SK-N-SH (cell line): ENCODE results near the gene BMP7. TPM values are rescaled to one million over a fixed set of nuclear protein-coding genes. Genes with fewer than 3 reads are reported as not detected.

Source experiments
- CTCF ChIA-PET: fragments of 300-600, 350-600 bp; formaldehyde crosslinking; extraction: SDS; loops from one replicate; lab custom pipeline; 2021; lab: Yijun Ruan, JAX
- POLR2A ChIA-PET: fragments of 350-600 bp; sonication (Branson Sonifier 250); formaldehyde crosslinking; extraction: SDS; loops from one replicate; lab custom pipeline; 2020; ENCODE audit warnings: antibody characterized with exemption, inconsistent platforms; lab: Yijun Ruan, JAX
- DNase-seq: peaks from one replicate; pipeline ENCODE4 v3.0.0; 2012
- H2AFZ ChIP-seq: fragments of 200-600 bp; sonication (generic); 2 replicates; pipeline ENCODE4 v1.8.1; 2016; ENCODE audit warnings: antibody characterized with exemption, mild to moderate bottlenecking, low read depth
- H3F3A ChIP-seq: fragments of 200-600 bp; sonication (generic); replicated peaks from 2 replicates; pipeline ENCODE3; 2016; ENCODE audit warnings: antibody characterized with exemption, mild to moderate bottlenecking; ENCODE audit not compliant: insufficient read depth
- H3K27ac ChIP-seq, 2 experiments: fragments of 200-500 bp in 1 of 2; fragments of 200-600 bp in 1 of 2; sonication (Bioruptor generic) in 1 of 2; sonication (generic), shearing (Covaris generic) in 1 of 2; 2 replicates each; pipeline versions ENCODE4 v1.5.1 to v1.6.1; 2014 to 2016; ENCODE audit warnings: low read depth in 2 of 2, inconsistent platforms in 1 of 2, low read length in 1 of 2, mild to moderate bottlenecking in 1 of 2, mixed read lengths in 1 of 2
- H3K27me3 ChIP-seq: fragments of 200-600 bp; sonication (generic), shearing (Covaris generic); 2 replicates; pipeline ENCODE4 v1.6.1; 2016; ENCODE audit warnings: mixed run types; ENCODE audit not compliant: insufficient read depth
- H3K36me3 ChIP-seq, 2 experiments: fragments of 200-500 bp in 1 of 2; fragments of 200-600 bp in 1 of 2; sonication (Bioruptor generic) in 1 of 2; sonication (generic) in 1 of 2; replicated peaks in 1 of 2; 2 replicates each; pipeline versions ENCODE3 to v1.5.1; 2014 to 2016; ENCODE audit warnings: low read length in 1 of 2, mild to moderate bottlenecking in 1 of 2; ENCODE audit not compliant: insufficient read depth in 2 of 2, control insufficient read depth in 1 of 2
- H3K4me1 ChIP-seq, 2 experiments: fragments of 200-500 bp in 1 of 2; fragments of 200-600 bp in 1 of 2; sonication (Bioruptor generic) in 1 of 2; sonication (generic), shearing (Covaris generic) in 1 of 2; 2 replicates each; pipeline versions ENCODE4 v1.5.1 to v1.6.1; 2014 to 2016; ENCODE audit warnings: low read depth in 1 of 2, low read length in 1 of 2, mixed run types in 1 of 2; ENCODE audit not compliant: insufficient read depth in 2 of 2, control insufficient read depth in 1 of 2
- H3K4me2 ChIP-seq: fragments of 200-600 bp; sonication (generic), shearing (Covaris generic); 2 replicates; pipeline ENCODE4 v1.6.1; 2017; ENCODE audit warnings: mixed run types
- H3K4me3 ChIP-seq, 2 experiments: fragments of 200-500 bp in 1 of 2; fragments of 200-600 bp in 1 of 2; sonication (Bioruptor generic) in 1 of 2; sonication (generic), shearing (Covaris generic) in 1 of 2; 2 replicates each; pipeline versions ENCODE4 v1.5.1 to v1.8.1; 2014 to 2016; ENCODE audit warnings: low read depth in 2 of 2, inconsistent platforms in 1 of 2, low read length in 1 of 2, mild to moderate bottlenecking in 1 of 2, mixed read lengths in 1 of 2, moderate library complexity in 1 of 2
- H3K79me2 ChIP-seq: fragments of 200-600 bp; sonication (generic); 2 replicates; pipeline ENCODE4 v1.8.1; 2017; ENCODE audit warnings: mild to moderate bottlenecking; ENCODE audit not compliant: insufficient read depth
- H3K9ac ChIP-seq: fragments of 200-600 bp; sonication (generic); 2 replicates; pipeline ENCODE4 v1.6.1; 2017; ENCODE audit warnings: mixed run types
- H3K9me2 ChIP-seq: fragments of 200-600 bp; sonication (generic); 2 replicates; pipeline ENCODE4 v1.6.1; 2017; ENCODE audit warnings: mixed run types
- H3K9me3 ChIP-seq: fragments of 200-600 bp; sonication (generic); 2 replicates; pipeline ENCODE4 v1.6.1; 2017; ENCODE audit warnings: mixed run types, mild to moderate bottlenecking, moderate library complexity
- H4K20me1 ChIP-seq: fragments of 200-600 bp; sonication (generic); 2 replicates; pipeline ENCODE4 v1.6.1; 2017; ENCODE audit warnings: mild to moderate bottlenecking, mixed run types; ENCODE audit not compliant: insufficient read depth
- ELF1 ChIP-seq: IDR thresholded peaks from 2 replicates; pipeline ENCODE4 v1.4.0; 2012
- FOSL2 ChIP-seq: IDR thresholded peaks from 2 replicates; pipeline ENCODE4 v1.4.0; 2012; ENCODE audit warnings: low read depth, mild to moderate bottlenecking, moderate library complexity, borderline replicate concordance
- FOXJ3 ChIP-seq: sonication (generic); formaldehyde crosslinking; IDR thresholded peaks from 2 replicates; pipeline ENCODE4 v1.5.1; 2020; ENCODE audit warnings: mild to moderate bottlenecking, missing genetic modification reagents
- GABPA ChIP-seq: IDR thresholded peaks from 2 replicates; pipeline ENCODE4 v1.4.0; 2012; ENCODE audit warnings: low read depth, mild to moderate bottlenecking
- GATA2 ChIP-seq: sonication (generic); formaldehyde crosslinking; IDR thresholded peaks from 2 replicates; pipeline ENCODE4 v1.5.0; 2020; ENCODE audit warnings: mild to moderate bottlenecking, missing genetic modification reagents
- MEF2A ChIP-seq: IDR thresholded peaks from 2 replicates; pipeline ENCODE4 v1.4.0; 2012; ENCODE audit warnings: low read depth, borderline replicate concordance
- RXRA ChIP-seq: IDR thresholded peaks from 2 replicates; pipeline ENCODE4 v1.4.0; 2012; ENCODE audit warnings: low read depth, mild to moderate bottlenecking, borderline replicate concordance
- SIN3A ChIP-seq: IDR thresholded peaks from 2 replicates; pipeline ENCODE4 v1.6.1; 2012; ENCODE audit warnings: low read depth, mild to moderate bottlenecking, low read length, moderate library complexity, borderline replicate concordance
- TCF12 ChIP-seq: IDR thresholded peaks from 2 replicates; pipeline ENCODE4 v1.4.0; 2012
- TEAD4 ChIP-seq: IDR thresholded peaks from 2 replicates; pipeline ENCODE4 v1.4.0; 2012; ENCODE audit warnings: mild to moderate bottlenecking, borderline replicate concordance; ENCODE audit not compliant: insufficient read depth
- WGBS: methylation state at CpG from one replicate; pipeline ENCODE4 v1.1.6; 2017; ENCODE audit warnings: low lambda C conversion rate; 5-methylcytosine and 5-hydroxymethylcytosine counted together
- polyA plus RNA-seq, 3 experiments: library from polyadenylated mRNA; depleted of rRNA; stranded (reverse); fragments of >200 nt; gene quantifications; 2 replicates each; pipeline ENCODE4 v1.2.3, GENCODE V29; 2012
- TF ChIP-seq, protein P1 (sequence below): fragments of 150-350 bp; IDR thresholded peaks from 2 replicates; pipeline ENCODE4 v1.6.1; 2017; ENCODE audit warnings: antibody characterized with exemption, low read length, low read depth, borderline replicate concordance
- TF ChIP-seq, protein P2 (sequence below): IDR thresholded peaks from 2 replicates; pipeline ENCODE4 v1.4.0; 2012; ENCODE audit warnings: low read depth, borderline replicate concordance
- TF ChIP-seq, protein P3 (sequence below): fragments of 200-600 bp; sonication (generic); IDR thresholded peaks from 2 replicates; pipeline ENCODE4 v1.6.1; 2017; ENCODE audit warnings: antibody characterized with exemption, mild to moderate bottlenecking, moderate library complexity
- TF ChIP-seq, protein P4 (sequence below): IDR thresholded peaks from 2 replicates; pipeline ENCODE4 v1.4.0; 2012; ENCODE audit warnings: low read depth, borderline replicate concordance

BMP7 gene
- polyA plus RNA-seq, 1 of the 3 experiments (the other 2 are of a cell fraction): not detected

DNA sequence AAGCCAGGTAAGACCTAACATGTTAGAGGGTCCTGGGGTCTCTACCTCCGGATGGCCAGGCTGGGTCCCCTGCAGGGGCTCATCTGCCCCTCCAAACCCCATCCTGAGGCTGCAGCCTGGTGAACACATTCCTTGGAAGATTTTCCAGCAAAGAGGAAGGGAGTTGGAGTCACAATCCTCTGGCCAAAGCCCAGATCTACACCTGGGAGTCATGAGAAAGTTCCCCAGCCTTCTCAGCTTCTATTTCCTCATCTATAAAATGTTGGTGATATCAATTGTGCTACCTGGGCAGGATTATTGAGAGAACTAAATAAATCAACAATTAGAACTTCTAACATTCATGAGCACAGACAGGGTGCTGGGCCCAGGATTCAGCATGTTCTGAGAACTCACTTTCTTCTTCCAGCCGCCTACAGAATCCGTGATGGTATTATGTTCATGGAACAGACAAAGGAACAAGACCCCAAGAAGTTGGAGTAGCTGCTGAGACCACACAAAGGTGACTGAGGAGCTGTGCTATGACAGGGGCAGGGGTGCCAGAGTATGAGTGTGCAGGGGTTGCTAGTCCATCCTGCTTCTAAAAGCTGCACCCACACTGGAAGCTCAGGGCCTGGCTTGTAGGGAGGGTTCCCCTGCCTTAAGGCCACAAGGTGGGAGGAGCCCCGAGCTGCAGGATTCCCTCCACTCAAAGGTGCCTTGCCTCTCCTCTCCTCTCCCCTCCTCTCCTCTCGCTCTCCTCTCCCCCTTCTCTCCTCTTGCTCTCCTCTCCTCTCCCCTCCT lies 68.9 kb downstream of the BMP7 start:
- Histone ChIP-seq H3K27me3 (no peaks in the 10 kb centered on the region), H3K36me3 (no peaks in the 10 kb centered on the region), H3K9ac (no peak overlapping the region), H3K4me3 (no peak overlapping the region), H3K9me2 (no peaks in the 10 kb centered on the region), H3K4me2 (no peak overlapping the region), H2AFZ (no peak overlapping the region), H3K9me3 (no peaks in the 10 kb centered on the region), H4K20me1 (no peaks in the 10 kb centered on the region), H3K4me1 (peaks cover 0 to 14% of the 10 kb centered on the region in 2 experiments; a peak in 1 of 4 replicates), H3K79me2 (no peaks in the 10 kb centered on the region), H3F3A (no peaks in the 10 kb centered on the region), H3K27ac (no peak overlapping the region)
- TF ChIP-seq, protein P1, sequence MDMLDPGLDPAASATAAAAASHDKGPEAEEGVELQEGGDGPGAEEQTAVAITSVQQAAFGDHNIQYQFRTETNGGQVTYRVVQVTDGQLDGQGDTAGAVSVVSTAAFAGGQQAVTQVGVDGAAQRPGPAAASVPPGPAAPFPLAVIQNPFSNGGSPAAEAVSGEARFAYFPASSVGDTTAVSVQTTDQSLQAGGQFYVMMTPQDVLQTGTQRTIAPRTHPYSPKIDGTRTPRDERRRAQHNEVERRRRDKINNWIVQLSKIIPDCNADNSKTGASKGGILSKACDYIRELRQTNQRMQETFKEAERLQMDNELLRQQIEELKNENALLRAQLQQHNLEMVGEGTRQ: no peak
- TF ChIP-seq, protein P2, sequence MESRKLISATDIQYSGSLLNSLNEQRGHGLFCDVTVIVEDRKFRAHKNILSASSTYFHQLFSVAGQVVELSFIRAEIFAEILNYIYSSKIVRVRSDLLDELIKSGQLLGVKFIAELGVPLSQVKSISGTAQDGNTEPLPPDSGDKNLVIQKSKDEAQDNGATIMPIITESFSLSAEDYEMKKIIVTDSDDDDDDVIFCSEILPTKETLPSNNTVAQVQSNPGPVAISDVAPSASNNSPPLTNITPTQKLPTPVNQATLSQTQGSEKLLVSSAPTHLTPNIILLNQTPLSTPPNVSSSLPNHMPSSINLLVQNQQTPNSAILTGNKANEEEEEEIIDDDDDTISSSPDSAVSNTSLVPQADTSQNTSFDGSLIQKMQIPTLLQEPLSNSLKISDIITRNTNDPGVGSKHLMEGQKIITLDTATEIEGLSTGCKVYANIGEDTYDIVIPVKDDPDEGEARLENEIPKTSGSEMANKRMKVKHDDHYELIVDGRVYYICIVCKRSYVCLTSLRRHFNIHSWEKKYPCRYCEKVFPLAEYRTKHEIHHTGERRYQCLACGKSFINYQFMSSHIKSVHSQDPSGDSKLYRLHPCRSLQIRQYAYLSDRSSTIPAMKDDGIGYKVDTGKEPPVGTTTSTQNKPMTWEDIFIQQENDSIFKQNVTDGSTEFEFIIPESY: no peak
- TF ChIP-seq FOSL2 (no peak), MEF2A (no peak), SIN3A (no peak), TCF12 (no peak), GATA2 (CRISPR knock-in tag) (no peak), FOXJ3 (CRISPR knock-in tag) (no peak), RXRA (no peak), GABPA (no peak), ELF1 (no peak), TEAD4 (no peak)
- TF ChIP-seq, protein P3, sequence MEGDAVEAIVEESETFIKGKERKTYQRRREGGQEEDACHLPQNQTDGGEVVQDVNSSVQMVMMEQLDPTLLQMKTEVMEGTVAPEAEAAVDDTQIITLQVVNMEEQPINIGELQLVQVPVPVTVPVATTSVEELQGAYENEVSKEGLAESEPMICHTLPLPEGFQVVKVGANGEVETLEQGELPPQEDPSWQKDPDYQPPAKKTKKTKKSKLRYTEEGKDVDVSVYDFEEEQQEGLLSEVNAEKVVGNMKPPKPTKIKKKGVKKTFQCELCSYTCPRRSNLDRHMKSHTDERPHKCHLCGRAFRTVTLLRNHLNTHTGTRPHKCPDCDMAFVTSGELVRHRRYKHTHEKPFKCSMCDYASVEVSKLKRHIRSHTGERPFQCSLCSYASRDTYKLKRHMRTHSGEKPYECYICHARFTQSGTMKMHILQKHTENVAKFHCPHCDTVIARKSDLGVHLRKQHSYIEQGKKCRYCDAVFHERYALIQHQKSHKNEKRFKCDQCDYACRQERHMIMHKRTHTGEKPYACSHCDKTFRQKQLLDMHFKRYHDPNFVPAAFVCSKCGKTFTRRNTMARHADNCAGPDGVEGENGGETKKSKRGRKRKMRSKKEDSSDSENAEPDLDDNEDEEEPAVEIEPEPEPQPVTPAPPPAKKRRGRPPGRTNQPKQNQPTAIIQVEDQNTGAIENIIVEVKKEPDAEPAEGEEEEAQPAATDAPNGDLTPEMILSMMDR: no peak
- TF ChIP-seq, protein P4, sequence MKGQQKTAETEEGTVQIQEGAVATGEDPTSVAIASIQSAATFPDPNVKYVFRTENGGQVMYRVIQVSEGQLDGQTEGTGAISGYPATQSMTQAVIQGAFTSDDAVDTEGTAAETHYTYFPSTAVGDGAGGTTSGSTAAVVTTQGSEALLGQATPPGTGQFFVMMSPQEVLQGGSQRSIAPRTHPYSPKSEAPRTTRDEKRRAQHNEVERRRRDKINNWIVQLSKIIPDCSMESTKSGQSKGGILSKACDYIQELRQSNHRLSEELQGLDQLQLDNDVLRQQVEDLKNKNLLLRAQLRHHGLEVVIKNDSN: no peak
- WGBS: 36% methylated on average over 5 of the region's 5 CpGs
- CTCF ChIA-PET: interaction anchor here (1.0 kb wide), 1 partner anchor 16 kb away, joined by 3 read pairs; no protein-coding TSS in a partner anchor
- POLR2A ChIA-PET: no interaction called here
- no peak for DNase-seq
